C4-2B (cell line): Measurements from ENCODE around the gene SIKE1.

ENCODE experiments used
- H3K27ac ChIP-seq: fragments of 450-650 bp; 2 replicates; pipeline ENCODE4 v1.5.1; 2017
- ZFX ChIP-seq: fragments of 450-650 bp; IDR thresholded peaks from 2 replicates; pipeline ENCODE4 v1.6.1; 2017
- TF ChIP-seq, protein P1 (sequence below): fragments of 450-650 bp; conservative IDR thresholded peaks from 2 replicates; pipeline ENCODE4 v1.5.1; 2017; ENCODE audit warnings: mild to moderate bottlenecking

The SIKE1 gene

DNA sequence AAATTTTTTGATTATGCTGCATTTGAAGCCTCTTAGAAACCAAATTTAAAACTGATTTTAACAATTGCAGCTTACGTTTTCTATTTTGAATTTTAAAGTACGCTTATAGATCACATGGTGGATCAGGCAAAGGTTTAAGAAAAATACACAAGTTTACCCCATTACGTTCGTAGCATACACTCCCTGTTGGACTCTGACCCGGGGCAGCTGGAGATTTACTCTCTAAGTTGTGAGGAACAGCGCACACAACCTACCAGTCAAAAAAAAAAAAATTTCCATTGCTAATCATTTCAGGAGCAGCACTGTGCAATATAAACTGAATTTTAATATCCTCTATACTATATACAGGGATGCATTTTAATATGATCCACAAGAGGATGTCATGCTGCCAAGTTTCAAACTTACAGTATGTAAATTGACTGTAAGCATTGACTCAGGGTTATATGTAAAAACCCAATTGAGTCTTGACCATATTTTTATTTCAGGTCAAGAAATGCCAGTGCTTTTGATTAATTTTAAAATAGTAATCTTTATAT lies 43.1 kb downstream of the SIKE1 start:
- H3K27ac ChIP-seq = no peak overlapping the region
- TF ChIP-seq, protein P1, sequence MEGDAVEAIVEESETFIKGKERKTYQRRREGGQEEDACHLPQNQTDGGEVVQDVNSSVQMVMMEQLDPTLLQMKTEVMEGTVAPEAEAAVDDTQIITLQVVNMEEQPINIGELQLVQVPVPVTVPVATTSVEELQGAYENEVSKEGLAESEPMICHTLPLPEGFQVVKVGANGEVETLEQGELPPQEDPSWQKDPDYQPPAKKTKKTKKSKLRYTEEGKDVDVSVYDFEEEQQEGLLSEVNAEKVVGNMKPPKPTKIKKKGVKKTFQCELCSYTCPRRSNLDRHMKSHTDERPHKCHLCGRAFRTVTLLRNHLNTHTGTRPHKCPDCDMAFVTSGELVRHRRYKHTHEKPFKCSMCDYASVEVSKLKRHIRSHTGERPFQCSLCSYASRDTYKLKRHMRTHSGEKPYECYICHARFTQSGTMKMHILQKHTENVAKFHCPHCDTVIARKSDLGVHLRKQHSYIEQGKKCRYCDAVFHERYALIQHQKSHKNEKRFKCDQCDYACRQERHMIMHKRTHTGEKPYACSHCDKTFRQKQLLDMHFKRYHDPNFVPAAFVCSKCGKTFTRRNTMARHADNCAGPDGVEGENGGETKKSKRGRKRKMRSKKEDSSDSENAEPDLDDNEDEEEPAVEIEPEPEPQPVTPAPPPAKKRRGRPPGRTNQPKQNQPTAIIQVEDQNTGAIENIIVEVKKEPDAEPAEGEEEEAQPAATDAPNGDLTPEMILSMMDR = no peak
- TF ChIP-seq ZFX = no peak

GRCh38 chr1:114735479-114735878 lies 45.0 kb downstream of the SIKE1 start:
- TF ChIP-seq, protein P1 = no peak
- no peak overlapping the region for H3K27ac ChIP-seq

GRCh38 chr1:114729782-114730181 lies 50.7 kb downstream of the SIKE1 start:
- no peak overlapping the region for H3K27ac ChIP-seq
- TF ChIP-seq ZFX = no peak
- TF ChIP-seq, protein P1 = no peak

DNA sequence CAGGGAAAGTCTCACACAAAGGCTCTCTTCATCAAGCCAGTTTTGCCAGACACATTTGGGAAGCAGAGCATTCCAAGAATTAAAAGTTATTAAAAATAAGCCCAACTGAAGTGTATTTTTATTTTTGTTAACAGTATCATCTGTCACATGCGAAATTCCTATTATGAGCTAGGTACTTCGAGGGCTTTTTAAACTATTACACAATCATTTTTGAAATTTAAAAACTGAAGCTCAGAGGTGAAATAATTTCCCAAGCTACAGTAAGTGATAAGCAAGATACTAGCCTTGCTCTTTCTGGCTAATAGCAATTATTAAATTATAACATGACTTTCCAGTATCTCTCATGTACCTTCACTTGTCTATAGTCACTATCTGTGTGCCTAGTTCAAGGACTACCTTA lies 51.9 kb downstream of the SIKE1 start:
- H3K27ac ChIP-seq = no peak overlapping the region
- TF ChIP-seq, protein P1 = no peak
- TF ChIP-seq ZFX = no peak

DNA sequence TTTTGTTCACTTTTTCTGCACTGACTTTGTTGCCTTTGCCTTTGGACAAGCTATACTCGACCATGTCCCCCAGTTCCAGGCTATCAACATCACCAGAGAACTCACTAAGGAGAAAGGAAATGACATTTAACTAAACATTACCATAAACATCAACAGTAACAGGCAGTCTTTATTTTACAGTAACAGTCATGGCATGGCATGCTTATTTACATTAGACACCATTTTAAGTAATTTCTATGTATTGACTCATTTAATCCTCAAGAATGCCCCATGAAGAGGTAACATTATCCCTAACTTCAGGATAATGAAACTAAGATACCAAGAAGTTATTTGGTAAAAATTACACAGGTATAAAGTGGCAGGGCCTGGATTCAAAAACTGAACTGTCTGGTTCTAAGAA lies 55.3 kb downstream of the SIKE1 start:
- no peak overlapping the region for H3K27ac ChIP-seq
- TF ChIP-seq ZFX = no peak
- TF ChIP-seq, protein P1 = no peak

GRCh38 chr1:114723915-114724314 lies 56.6 kb downstream of the SIKE1 start:
- H3K27ac ChIP-seq = no peak overlapping the region
- TF ChIP-seq ZFX = no peak
- TF ChIP-seq, protein P1 = no peak

- TF ChIP-seq ZFX = no peak
- TF ChIP-seq, protein P1 = no peak
- H3K27ac ChIP-seq = no peak overlapping the region
Observed at GRCh38 chr1:114723457-114723856, 57.0 kb downstream of the SIKE1 start.
